K562 (cell line): Measurements from ENCODE around the gene MS4A4E. TPM values are rescaled to one million over a fixed set of nuclear protein-coding genes. Genes with fewer than 3 reads are reported as not detected.

ENCODE experiments used
- ATAC-seq: fragments of 200-7000 bp; cut with Tn5 transposase; 3 replicates; pipeline ENCODE4 v1.9.1; 2020; ENCODE audit warnings: moderate library complexity
- BruUV-seq: library from RNA; stranded (reverse); fragments of 400-500 nt; replicated peaks from 2 replicates; lab custom pipeline; 2021; lab: Mats Ljungman, UMichigan
- CTCF ChIA-PET: fragments of 300-600 bp; formaldehyde crosslinking; extraction: SDS; loops from one replicate; lab custom pipeline; 2021; ENCODE audit warnings: low intra/inter-chr PET ratio; lab: Yijun Ruan, JAX
- POLR2A ChIA-PET: fragments of 300-600, 350-650 bp; sonication (Branson Sonifier 250); formaldehyde crosslinking; extraction: SDS; loops from one replicate; lab custom pipeline; 2021; ENCODE audit warnings: antibody characterized with exemption, inconsistent platforms; lab: Yijun Ruan, JAX
- DNase-seq, 4 experiments: peaks; one replicate each; pipeline versions ENCODE4 v3.0.0 to v3.0.0-alpha.2; 2011 to 2018; ENCODE audit warnings: low spot score in 3 of 4, mixed read lengths in 3 of 4; ENCODE audit errors: extremely low read depth in 1 of 4
- FAIRE-seq: peaks from 2 replicates; lab custom pipeline; 2011; peaks lifted over from hg19 to GRCh38; lab: Jason Lieb, UNC
- H2AFZ ChIP-seq: 2 replicates; pipeline ENCODE4 v1.6.0; 2011; ENCODE audit warnings: low read depth, low read length, control low read depth, inconsistent platforms
- H3K27ac ChIP-seq: fragments of 200-600 bp; 3 replicates; pipeline ENCODE4 v1.8.0; 2011; ENCODE audit warnings: low read depth, mild to moderate bottlenecking, control low read depth, inconsistent platforms, low read length, moderate library complexity, mixed read lengths; ENCODE audit errors: extremely low read depth
- H3K27me3 ChIP-seq, 2 experiments: fragments of 300-600 bp in 1 of 2; 2 replicates in 1 of 2; 3 replicates in 1 of 2; pipeline versions ENCODE4 v1.6.0 to v1.8.0; 2011; ENCODE audit warnings: inconsistent platforms in 2 of 2, low read length in 2 of 2, mild to moderate bottlenecking in 1 of 2, mixed read lengths in 1 of 2, moderate library complexity in 1 of 2; ENCODE audit not compliant: control insufficient read depth in 2 of 2, insufficient read depth in 2 of 2
- H3K36me3 ChIP-seq: fragments of 300-600 bp; 3 replicates; pipeline ENCODE4 v1.8.0; 2011; ENCODE audit warnings: mild to moderate bottlenecking, low read length, inconsistent platforms; ENCODE audit not compliant: control insufficient read depth, insufficient read depth
- H3K4me1 ChIP-seq, 2 experiments: fragments of 200-600 bp in 1 of 2; replicated peaks in 1 of 2; 2 replicates in 1 of 2; 3 replicates in 1 of 2; pipeline versions ENCODE4 v1.5.1 to v1.8.0; 2011; ENCODE audit warnings: inconsistent platforms in 2 of 2, low read length in 2 of 2, mild to moderate bottlenecking in 1 of 2, mixed read lengths in 1 of 2, moderate library complexity in 1 of 2; ENCODE audit not compliant: control insufficient read depth in 2 of 2, insufficient read depth in 2 of 2
- H3K4me2 ChIP-seq: 2 replicates; pipeline ENCODE4 v1.6.1; 2011; ENCODE audit warnings: low read length, control low read depth, inconsistent platforms, mixed read lengths; ENCODE audit not compliant: insufficient read depth
- H3K4me3 ChIP-seq: fragments of 200-600 bp; sonication (generic), shearing (Covaris generic); 2 replicates; pipeline ENCODE4 v1.5.1; 2016; ENCODE audit warnings: control low read depth, inconsistent platforms
- H3K79me2 ChIP-seq: fragments of 200-600 bp; 3 replicates; pipeline ENCODE4 v1.8.0; 2011; ENCODE audit warnings: low read length, inconsistent platforms; ENCODE audit not compliant: control insufficient read depth, insufficient read depth
- H3K9ac ChIP-seq, 2 experiments: 2 replicates each; pipeline versions ENCODE4 v1.6.0 to v1.6.1; 2011; ENCODE audit warnings: low read depth in 2 of 2, low read length in 2 of 2, control low read depth in 1 of 2, inconsistent platforms in 1 of 2, mild to moderate bottlenecking in 1 of 2, mixed read lengths in 1 of 2; ENCODE audit not compliant: insufficient read depth in 1 of 2
- H3K9me1 ChIP-seq: one replicate; pipeline ENCODE4 v1.6.0; 2011; ENCODE audit warnings: inconsistent platforms, mild to moderate bottlenecking, low read length, moderate library complexity; ENCODE audit not compliant: control insufficient read depth, insufficient read depth
- H3K9me3 ChIP-seq: replicated peaks from 2 replicates; pipeline ENCODE4 v1.5.1; 2011; ENCODE audit warnings: low read depth, low read length, inconsistent platforms; ENCODE audit not compliant: control insufficient read depth, insufficient read depth
- H4K20me1 ChIP-seq: replicated peaks from 2 replicates; pipeline ENCODE4 v1.6.1; 2011; ENCODE audit warnings: low read length, inconsistent platforms, mixed read lengths; ENCODE audit not compliant: control insufficient read depth, insufficient read depth
- ARID4B ChIP-seq: sonication (generic); formaldehyde crosslinking; IDR thresholded peaks from 2 replicates; pipeline ENCODE4 v1.8.0; 2022; ENCODE audit warnings: mild to moderate bottlenecking, missing genetic modification reagents
- CHAMP1 ChIP-seq: fragments of 450-650 bp; IDR thresholded peaks from 2 replicates; pipeline ENCODE4 v1.6.1; 2016; ENCODE audit warnings: mild to moderate bottlenecking
- EP300 ChIP-seq: IDR thresholded peaks from 2 replicates; pipeline ENCODE4 v1.6.1; 2012; ENCODE audit warnings: low read length, improper control_type of control experiment
- SMAD4 ChIP-seq: fragments of 250-450 bp; sonication (Bioruptor Pico); conservative IDR thresholded peaks from 2 replicates; pipeline ENCODE4 v1.8.0; 2021; ENCODE audit warnings: inconsistent platforms, mild to moderate bottlenecking, moderate library complexity
- ZNF407 ChIP-seq: fragments of 450-650 bp; IDR thresholded peaks from 2 replicates; pipeline ENCODE4 v1.6.1; 2016; ENCODE audit warnings: low read depth
- ZNF644 ChIP-seq: fragments of 200-800 bp; sonication (Bioruptor generic); IDR thresholded peaks from 2 replicates; pipeline ENCODE4 v1.6.1; 2016; ENCODE audit warnings: low read depth, missing genetic modification characterization, missing compliant biosample characterization
- WGBS: fragments of 100-300 bp; shearing (Covaris generic); methylation state at CpG from one replicate; pipeline ENCODE4 v1.1.6; 2016; ENCODE audit warnings: low coverage, mixed read lengths; ENCODE audit not compliant: insufficient coverage; ENCODE audit errors: missing lambda C conversion rate; 5-methylcytosine and 5-hydroxymethylcytosine counted together
- in situ Hi-C: fragments of 300-500 bp; cut with MboI; formaldehyde crosslinking; loops from 4 replicates; pipeline ENCODE4 v1.15.0; 2018; ENCODE audit warnings: inconsistent platforms, mixed read lengths
- intact Hi-C: fragments of 100-400 bp; cut with micrococcal nuclease; formaldehyde crosslinking; loops from 2 replicates; pipeline ENCODE4 v1.14.2; 2022
- polyA plus RNA-seq, 8 experiments: library from polyadenylated mRNA; depleted of rRNA in 4 of 8; stranded (reverse) in 5 of 8; unstranded in 3 of 8; fragments of >200 nt; fragmentation: Nextera tagmentation in 2 of 8; fragmentation: Illumina TruSeq in 1 of 8; extraction: Ambion mirVana in 2 of 8; extraction: Trizol in 1 of 8; gene quantifications; 2 replicates each; pipeline versions ENCODE4 v1.2.1 to v1.2.3, GENCODE V29; 2011 to 2014; ENCODE audit warnings: inconsistent platforms in 1 of 8, missing spikeins in 1 of 8
- total RNA-seq, 7 experiments: library from RNA; depleted of rRNA in 6 of 7; stranded (reverse); fragments of >200 nt in 6 of 7; fragmentation: Illumina TruSeq in 2 of 7; extraction: Trizol in 2 of 7; gene quantifications; 2 replicates each; pipeline versions ENCODE4 v1.2.1 to v1.2.3, GENCODE V29; 2011 to 2021; ENCODE audit warnings: low replicate concordance in 1 of 7

MS4A4E gene
- total and polyA plus RNA-seq, 9 of the 15 experiments (the other 6 are each of a cell fraction or from before 2014, with no cell fraction given): 0.11 to 0.81 (median 0.36) TPM; not detected in 2

GRCh38 chr11:60288531-60288930, 45.6 kb upstream of the MS4A4E start:
- Histone ChIP-seq H3K27ac (no peak overlapping the region), H3K9me3 (no peaks in the 10 kb centered on the region), H3K9ac (no peak overlapping the region), H3K79me2 (no peaks in the 10 kb centered on the region), H2AFZ (no peak overlapping the region), H3K27me3 (no peaks in the 10 kb centered on the region), H3K4me1 (no peaks in the 10 kb centered on the region), H3K4me3 (no peak overlapping the region), H3K4me2 (no peak overlapping the region), H3K36me3 (no peaks in the 10 kb centered on the region), H4K20me1 (no peaks in the 10 kb centered on the region), H3K9me1 (no peaks in the 10 kb centered on the region)
- WGBS: 9% methylated on average over 1 of the region's 1 CpG
- BruUV-seq: no TSS peak
- ChIA-PET POLR2A (no interaction called here), CTCF (no interaction called here)
- intact Hi-C loops (no loop called here), in situ Hi-C loops (no loop called here)
- DNase-seq (no peak), FAIRE-seq (no peak), ATAC-seq (no peak; the same call in 2 of the 3 replicates)
- TF ChIP-seq ZNF407 (no peak), EP300 (no peak), ARID4B (CRISPR knock-in tag) (no peak), ZNF644 (tag) (no peak), SMAD4 (CRISPR knock-in tag) (no peak), CHAMP1 (no peak)
